Activated T-cell treated with anti-CD3 and anti-CD28 coated beads, Interleukin-2, amount 50 U/mL, for 1 hour (primary cell): ENCODE results near the gene TGFBR3.

Source experiments
- DNase-seq: peaks from one replicate; pipeline ENCODE4 v3.0.0-alpha.2; 2020

The TGFBR3 gene

GRCh38 chr1:91798241-91798648 lies 87.7 kb downstream of the TGFBR3 start:
- no peak for DNase-seq

DNA sequence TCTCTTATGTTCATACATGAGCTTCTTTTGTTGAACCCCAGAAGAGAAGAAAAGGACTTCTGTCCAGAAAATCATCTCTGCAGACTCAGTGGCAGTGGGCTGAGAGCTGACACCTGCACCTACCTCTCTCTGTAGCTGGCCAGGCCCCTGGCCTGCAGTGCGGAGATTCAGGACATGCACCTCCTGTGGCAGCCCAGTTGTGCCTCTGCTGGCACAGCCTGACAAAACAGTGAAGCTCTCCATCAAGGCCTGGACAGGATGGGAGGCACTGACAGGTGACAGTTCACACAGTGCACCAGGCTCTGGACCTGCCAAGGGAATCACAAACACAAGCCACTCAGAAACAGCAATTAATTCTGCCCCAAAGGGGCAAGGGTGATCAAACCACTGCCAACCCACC lies 88.8 kb downstream of the TGFBR3 start:
- DNase-seq, result no peak

DNA sequence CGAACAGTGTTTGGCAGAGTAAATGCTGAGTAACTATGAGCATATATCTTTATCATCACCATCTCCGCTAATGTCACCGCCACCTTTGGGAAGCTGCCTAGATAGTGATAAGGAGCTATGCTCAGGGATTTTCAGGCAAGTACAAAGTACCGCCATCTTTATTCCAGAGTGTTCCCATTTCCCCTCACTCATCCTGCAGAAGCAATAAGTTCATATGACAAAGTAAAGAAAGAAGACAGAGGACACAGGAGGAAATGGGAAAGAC lies 89.6 kb downstream of the TGFBR3 start:
- DNase-seq, result no peak

GRCh38 chr1:91795591-91796389 lies 90.2 kb downstream of the TGFBR3 start:
- no peak for DNase-seq

DNA sequence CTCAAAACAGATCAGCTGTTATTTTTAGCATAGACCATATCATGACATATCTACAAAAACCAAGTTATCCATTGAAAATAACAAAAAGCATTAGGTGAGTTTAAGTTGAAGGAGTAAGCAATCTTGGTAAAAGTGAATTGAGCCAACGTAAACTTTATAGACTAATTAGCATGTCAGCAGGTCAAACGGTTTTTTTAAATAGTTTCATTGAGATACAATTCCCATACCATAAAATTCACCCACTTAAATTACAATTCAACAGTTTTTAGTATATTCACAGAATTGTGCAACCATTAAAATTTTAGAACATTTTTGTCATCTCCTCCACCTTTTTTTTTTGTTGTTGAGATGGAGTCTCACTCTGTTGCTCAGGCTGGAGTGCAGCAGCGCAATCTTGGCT lies 92.1 kb downstream of the TGFBR3 start:
- DNase-seq, result no peak

DNA sequence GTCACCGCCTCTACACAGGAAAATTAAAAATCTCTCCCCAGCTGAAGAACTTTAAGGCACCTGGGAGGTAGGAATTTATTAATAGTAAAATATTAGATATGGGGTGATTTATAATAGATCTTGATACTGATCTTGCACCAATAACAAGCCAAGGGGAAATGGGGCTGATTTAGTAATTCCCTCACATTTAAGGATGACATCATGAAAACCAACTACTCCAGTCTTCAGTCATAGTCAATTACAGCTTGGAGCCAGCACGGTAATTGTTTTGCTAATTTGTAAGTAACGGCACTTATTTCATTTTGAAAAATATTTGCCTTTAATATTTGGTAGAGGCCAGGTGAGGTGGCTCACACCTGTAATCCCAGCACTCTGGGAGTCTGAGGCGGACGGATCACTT lies 92.8 kb downstream of the TGFBR3 start:
- no peak for DNase-seq

- no peak for DNase-seq
Observed at GRCh38 chr1:91792489-91793071, 93.4 kb downstream of the TGFBR3 start.

DNA sequence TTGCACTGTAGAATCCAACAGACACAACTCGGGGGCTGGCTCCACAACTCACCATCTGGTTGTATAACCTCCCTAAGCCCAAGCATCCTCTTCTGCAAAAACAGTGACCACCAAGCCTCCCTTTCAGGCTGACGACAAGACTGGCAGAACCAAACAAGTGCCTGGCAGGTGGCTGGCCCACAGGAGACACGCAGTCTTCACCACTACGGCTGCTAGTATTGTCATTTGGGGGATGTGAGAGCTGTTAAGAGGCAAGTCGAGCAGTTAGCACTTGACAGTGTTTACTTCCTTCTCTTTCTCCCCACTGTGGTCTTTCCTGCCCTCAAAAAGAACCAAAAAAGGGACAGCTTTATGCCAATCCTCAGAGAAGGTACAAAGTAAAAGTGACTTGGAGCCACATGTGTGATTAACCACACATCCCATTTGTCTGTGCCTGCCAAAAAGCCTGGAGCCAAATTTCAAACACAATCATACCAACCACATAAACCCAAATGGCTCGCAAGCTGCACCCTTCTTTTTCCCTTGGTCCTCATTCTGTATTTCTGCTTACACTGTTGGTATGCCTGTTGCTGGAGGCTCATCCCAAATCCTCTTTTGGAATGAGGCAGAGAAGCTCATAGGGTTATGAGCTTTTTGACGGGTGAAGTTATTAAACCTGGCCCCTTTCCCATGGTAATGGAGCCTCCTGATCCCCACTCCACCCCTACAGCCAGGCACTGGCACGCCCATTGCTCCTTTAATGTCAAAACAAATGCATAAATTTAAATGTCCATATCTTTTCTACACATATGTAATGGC lies 94.1 kb downstream of the TGFBR3 start:
- no peak for DNase-seq

DNA sequence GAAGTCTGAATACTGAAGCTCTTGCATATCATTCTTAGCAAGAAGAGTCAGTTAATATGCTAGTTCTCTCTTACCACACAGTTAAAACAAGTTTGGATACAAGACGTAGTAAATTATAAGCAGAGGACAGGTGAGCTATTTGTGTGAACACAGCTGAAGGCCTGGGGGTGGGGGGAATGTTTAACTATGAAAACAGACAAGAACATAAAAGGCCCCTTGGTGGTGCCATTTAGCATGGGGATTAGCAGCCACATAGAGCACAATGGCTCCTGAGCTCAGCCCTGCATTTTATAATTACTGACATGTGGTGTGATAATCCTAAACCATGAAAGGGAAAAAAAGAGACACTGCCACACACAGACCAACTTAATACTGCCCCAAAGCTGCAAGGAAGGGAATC lies 94.8 kb downstream of the TGFBR3 start:
- no peak for DNase-seq

GRCh38 chr1:91790392-91790791 lies 95.6 kb downstream of the TGFBR3 start:
- no peak for DNase-seq

GRCh38 chr1:91789273-91789997 lies 96.5 kb downstream of the TGFBR3 start:
- no peak for DNase-seq

- no peak for DNase-seq
Observed at GRCh38 chr1:91787919-91788318, 98.0 kb downstream of the TGFBR3 start.

- DNase-seq, result no peak
Observed at GRCh38 chr1:91784616-91785015, 101.3 kb downstream of the TGFBR3 start.

DNA sequence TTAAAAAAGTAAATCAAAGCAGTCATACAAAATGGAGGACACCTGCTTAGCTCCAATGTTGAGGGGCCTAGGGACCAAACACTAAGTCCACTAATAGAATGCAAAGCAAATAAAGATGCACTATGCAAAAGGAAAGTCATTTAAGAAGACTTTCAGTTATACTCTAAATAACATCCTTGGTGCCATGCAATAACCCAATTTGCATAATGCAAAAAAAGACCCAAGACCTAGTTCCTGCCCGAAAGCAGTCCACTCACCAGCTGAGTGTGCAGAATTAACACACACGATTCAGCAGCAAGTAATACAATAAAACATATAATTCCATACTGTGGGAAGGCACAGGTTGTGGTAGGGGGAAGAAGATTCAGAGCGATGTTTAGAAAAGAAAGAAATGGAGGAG lies 101.8 kb downstream of the TGFBR3 start:
- no peak for DNase-seq

DNA sequence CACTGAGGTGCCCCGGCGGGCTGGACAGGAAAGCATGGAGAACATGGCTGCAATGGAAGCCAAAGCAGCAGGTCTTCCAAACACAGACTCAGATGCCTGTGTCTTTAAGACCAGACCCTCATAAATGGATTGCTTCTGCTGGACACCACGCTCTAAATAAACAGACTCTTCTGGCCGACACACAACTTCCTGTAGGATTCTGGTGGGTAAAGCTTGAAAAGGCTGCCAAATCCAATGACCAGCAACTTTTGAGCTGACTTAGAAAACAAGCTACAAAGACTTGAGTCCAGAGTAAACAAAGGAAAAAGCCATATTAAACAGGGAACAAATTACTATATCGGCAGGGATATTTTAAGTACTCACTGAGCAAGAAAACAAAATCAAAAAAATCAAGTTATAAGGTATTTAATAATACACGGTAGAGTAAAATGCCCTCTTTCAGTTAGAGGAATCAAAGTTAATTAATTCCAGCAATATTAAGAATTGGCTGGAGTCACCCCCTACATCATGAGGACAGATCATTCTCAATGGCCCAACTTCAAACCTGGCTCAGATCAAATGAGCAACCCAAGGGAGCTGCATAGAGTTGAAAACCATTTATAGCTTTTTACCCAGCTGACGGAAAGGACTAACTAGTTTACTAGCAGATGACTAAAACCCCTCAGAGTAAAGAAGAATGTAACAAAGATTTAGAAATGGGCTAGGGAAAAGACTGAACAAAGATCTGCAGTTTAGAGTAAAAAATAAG lies 102.4 kb downstream of the TGFBR3 start:
- DNase-seq, result no peak

- no peak for DNase-seq
Observed at GRCh38 chr1:91781901-91782622, 103.9 kb downstream of the TGFBR3 start.

DNA sequence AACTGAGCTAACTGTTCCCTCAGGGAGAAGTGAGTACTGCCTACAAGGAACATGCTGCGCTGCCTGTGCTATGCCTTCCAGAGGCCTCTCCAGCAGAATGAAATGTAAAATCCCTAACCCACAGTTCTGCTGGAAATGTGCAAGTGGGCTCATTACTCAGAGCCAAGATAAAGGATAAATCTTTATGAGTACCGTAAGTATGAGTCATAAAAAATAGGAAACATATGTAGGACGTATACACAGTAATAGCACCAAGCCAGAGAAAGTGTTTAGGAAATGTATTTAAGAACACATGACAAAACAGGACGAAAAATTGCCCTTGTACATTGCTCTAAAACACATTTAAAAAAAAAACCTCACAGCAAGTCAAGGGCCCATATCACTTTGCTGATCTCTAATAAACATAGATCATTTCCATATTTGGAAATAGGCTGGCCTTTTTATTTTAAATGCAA lies 104.6 kb downstream of the TGFBR3 start:
- no peak for DNase-seq

GRCh38 chr1:91779548-91780021 lies 106.4 kb downstream of the TGFBR3 start:
- DNase-seq, result no peak

- no peak for DNase-seq
Observed at GRCh38 chr1:91778964-91779363, 107.0 kb downstream of the TGFBR3 start.

DNA sequence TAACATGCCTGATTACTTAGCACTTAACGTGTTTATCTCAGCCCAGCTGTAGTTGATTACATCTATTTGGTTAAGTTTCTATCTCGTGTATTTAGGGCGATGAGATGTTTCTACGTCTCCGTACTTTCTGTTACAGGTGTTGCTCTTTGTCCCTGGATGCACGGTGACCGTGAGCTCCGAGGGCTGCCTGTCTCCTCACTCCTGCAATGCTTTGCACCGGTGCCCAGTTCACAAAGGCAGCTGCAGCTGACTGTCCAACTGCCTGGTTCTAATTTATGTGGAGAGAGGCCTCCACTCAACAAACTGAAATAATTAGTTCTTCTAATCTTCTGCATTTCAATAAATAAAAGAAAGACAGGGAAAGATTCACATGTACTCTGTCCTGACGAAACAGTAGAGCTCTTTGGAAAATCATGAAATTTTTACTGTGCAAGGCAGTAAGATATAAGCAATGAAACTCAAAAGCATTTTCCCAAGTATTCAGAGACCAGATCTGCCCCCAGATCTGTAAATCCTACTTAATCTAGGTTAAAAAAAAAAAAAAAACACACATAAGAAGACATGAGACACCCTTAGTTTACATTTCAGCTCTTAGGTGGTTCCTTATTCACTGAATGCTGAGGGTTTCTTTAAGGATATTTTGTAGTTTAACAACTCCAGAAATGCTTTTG lies 108.2 kb downstream of the TGFBR3 start:
- DNase-seq, result no peak

DNA sequence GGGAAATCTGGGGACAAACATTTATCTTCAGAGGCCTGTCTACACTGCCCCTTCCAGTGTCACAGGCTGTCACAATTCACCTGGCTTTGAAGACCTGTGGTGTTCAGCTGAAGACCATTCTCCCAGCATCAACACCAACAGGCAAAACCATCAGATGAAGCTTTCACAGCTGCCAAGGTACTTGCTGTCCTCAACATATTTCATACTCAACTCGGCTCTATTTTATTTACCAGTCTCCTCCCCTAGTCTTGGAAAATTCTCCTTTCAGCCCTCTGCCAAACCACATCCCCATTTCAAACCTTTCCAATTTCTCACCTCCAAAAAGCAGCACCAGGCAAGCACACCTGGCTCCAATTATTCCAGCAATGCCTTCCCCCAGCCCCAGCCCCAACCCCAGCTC lies 108.8 kb downstream of the TGFBR3 start:
- no peak for DNase-seq
